ENCODE results near the gene LOXHD1.

LOXHD1 gene

DNA sequence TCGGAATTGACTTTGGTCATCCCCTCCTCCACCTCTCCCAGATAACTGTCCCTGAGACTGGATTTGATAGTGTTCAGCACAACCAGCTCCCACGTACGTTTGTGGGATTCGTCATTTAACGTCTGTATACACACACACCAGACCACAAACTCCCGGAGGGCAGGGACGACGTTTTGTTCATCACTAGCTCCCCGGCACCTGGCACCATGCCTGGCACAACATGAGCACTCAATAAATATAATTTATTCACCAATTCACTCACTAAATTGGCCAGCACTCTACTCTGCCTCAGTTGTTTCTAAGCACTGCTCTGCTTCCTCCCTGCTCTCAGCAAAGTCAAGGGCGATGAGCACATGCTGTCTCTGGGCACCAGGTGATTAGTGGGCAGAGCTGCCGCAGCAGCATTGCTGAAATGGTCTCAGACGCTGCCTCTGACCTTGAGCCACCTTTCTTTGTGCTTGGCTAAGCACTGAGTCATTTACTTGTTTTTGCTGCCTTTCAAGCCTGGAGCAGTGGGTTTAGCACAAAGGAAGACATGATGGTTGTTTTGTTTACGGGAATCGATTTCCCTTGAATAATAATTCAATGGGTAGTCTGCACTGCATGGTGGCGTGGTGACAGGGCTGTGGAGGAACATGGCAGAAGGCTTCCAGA, 19.3 kb upstream of the LOXHD1 start:
- no peak overlapping the region for H3K27ac ChIP-seq (replicated peaks)
- no peak for DNase-seq (ENCODE audit: low read depth in 1 of 2, low spot score in 1 of 2)
- peaks cover 3% of the 10 kb centered on the region for H3K27me3 ChIP-seq (ENCODE audit: insufficient read depth, poor library complexity, severe bottlenecking)
- TF ChIP-seq SPI1 (IDR thresholded peaks at IDR 0.05; ENCODE audit: borderline replicate concordance, low read depth) (no peak), POLR2AphosphoS5 (IDR thresholded peaks at IDR 0.05; ENCODE audit: low read depth) (no peak), GABPA (IDR thresholded peaks at IDR 0.05; ENCODE audit: low read depth) (no peak)
- TF ChIP-seq, protein P1, sequence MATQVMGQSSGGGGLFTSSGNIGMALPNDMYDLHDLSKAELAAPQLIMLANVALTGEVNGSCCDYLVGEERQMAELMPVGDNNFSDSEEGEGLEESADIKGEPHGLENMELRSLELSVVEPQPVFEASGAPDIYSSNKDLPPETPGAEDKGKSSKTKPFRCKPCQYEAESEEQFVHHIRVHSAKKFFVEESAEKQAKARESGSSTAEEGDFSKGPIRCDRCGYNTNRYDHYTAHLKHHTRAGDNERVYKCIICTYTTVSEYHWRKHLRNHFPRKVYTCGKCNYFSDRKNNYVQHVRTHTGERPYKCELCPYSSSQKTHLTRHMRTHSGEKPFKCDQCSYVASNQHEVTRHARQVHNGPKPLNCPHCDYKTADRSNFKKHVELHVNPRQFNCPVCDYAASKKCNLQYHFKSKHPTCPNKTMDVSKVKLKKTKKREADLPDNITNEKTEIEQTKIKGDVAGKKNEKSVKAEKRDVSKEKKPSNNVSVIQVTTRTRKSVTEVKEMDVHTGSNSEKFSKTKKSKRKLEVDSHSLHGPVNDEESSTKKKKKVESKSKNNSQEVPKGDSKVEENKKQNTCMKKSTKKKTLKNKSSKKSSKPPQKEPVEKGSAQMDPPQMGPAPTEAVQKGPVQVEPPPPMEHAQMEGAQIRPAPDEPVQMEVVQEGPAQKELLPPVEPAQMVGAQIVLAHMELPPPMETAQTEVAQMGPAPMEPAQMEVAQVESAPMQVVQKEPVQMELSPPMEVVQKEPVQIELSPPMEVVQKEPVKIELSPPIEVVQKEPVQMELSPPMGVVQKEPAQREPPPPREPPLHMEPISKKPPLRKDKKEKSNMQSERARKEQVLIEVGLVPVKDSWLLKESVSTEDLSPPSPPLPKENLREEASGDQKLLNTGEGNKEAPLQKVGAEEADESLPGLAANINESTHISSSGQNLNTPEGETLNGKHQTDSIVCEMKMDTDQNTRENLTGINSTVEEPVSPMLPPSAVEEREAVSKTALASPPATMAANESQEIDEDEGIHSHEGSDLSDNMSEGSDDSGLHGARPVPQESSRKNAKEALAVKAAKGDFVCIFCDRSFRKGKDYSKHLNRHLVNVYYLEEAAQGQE (IDR thresholded peaks at IDR 0.05; ENCODE audit: insufficient replicate concordance, low read depth): no peak
- TF ChIP-seq, protein P2, sequence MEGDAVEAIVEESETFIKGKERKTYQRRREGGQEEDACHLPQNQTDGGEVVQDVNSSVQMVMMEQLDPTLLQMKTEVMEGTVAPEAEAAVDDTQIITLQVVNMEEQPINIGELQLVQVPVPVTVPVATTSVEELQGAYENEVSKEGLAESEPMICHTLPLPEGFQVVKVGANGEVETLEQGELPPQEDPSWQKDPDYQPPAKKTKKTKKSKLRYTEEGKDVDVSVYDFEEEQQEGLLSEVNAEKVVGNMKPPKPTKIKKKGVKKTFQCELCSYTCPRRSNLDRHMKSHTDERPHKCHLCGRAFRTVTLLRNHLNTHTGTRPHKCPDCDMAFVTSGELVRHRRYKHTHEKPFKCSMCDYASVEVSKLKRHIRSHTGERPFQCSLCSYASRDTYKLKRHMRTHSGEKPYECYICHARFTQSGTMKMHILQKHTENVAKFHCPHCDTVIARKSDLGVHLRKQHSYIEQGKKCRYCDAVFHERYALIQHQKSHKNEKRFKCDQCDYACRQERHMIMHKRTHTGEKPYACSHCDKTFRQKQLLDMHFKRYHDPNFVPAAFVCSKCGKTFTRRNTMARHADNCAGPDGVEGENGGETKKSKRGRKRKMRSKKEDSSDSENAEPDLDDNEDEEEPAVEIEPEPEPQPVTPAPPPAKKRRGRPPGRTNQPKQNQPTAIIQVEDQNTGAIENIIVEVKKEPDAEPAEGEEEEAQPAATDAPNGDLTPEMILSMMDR (IDR thresholded peaks at IDR 0.05; ENCODE audit: insufficient read depth, low read length): no peak
- no peak overlapping the region for H3K4me3 ChIP-seq (replicated peaks; ENCODE audit: insufficient read depth, low read length)

DNA sequence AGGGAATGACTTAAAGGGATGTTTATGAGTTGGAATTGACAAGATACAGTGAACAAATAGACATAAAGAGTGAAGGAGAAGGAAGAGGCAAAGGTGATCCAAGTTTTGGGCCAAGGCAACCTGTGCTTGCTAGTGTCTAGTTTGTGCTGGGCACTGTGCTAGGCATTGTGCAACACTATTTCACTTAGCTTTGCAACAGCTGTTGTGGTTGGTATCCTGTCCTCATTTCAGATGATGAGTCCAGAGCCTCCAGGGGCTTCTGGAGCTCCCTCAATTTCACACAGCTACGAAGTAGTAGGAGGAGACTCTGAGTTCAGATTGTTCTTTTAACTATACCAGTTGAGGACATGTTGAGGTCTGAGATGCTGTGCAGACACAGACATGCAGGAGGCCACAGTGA, 18.1 kb upstream of the LOXHD1 start:
- H3K4me3 ChIP-seq (replicated peaks; ENCODE audit: insufficient read depth, low read length): no peak overlapping the region
- DNase-seq (ENCODE audit: low read depth in 1 of 2, low spot score in 1 of 2): no peak
- H3K27me3 ChIP-seq (ENCODE audit: insufficient read depth, poor library complexity, severe bottlenecking): peaks cover 5% of the 10 kb centered on the region
- no peak for TF ChIP-seq POLR2AphosphoS5 (IDR thresholded peaks at IDR 0.05; ENCODE audit: low read depth)
- no peak for TF ChIP-seq SPI1 (IDR thresholded peaks at IDR 0.05; ENCODE audit: borderline replicate concordance, low read depth)
- TF ChIP-seq, protein P1 (IDR thresholded peaks at IDR 0.05; ENCODE audit: insufficient replicate concordance, low read depth): no peak
- TF ChIP-seq, protein P2 (IDR thresholded peaks at IDR 0.05; ENCODE audit: insufficient read depth, low read length): no peak
- TF ChIP-seq GABPA (IDR thresholded peaks at IDR 0.05; ENCODE audit: low read depth): no peak
- no peak overlapping the region for H3K27ac ChIP-seq (replicated peaks)

DNA sequence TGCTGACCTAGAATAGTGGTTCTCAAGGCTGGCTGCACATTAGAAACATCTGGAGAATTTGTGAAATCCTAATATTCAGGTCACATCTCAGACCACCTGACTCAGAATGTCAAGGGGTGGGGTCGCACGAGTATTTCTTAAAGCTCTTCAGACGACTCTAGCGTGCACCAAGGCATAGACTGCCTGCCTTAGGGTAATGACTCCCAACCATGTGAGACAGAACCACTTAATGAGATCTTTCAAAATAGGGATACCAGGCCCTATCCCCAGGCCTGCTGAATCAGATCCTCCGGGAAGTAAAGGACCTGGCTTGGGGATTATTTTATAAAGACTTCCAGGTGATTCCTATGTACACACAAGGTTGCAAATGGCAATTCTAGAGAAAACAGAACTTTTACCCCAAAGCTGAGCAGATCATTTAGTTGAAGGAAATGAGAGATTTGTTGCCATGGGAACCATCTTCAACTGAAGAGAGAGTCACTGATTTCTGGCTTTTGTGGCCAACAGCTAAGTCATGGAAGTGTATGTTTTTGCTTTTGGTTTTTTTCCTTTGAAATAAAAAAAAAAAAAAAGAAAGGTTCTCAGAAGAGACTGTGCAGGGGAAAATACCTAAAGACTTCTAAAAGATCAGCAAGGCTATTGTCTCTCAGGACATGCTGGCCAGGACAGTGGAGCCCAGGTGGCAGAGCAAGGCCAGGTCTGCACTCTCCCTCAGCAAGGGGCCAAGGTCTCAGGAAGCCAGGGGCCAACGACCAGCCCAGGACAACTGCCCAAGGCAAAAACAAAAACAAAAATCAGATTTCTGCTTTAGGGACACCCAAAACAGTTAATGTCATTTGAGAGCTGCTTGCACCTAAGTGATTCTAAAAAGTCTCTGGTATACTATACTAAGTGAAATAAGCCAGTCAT, 15.3 kb upstream of the LOXHD1 start:
- DNase-seq (ENCODE audit: low read depth in 1 of 2, low spot score in 1 of 2): no peak
- TF ChIP-seq POLR2AphosphoS5 (IDR thresholded peaks at IDR 0.05; ENCODE audit: low read depth) (no peak), SPI1 (IDR thresholded peaks at IDR 0.05; ENCODE audit: borderline replicate concordance, low read depth) (no peak), GABPA (IDR thresholded peaks at IDR 0.05; ENCODE audit: low read depth) (no peak)
- TF ChIP-seq, protein P2 (IDR thresholded peaks at IDR 0.05; ENCODE audit: insufficient read depth, low read length): no peak
- TF ChIP-seq, protein P1 (IDR thresholded peaks at IDR 0.05; ENCODE audit: insufficient replicate concordance, low read depth): no peak
- peaks cover 5% of the 10 kb centered on the region for H3K27me3 ChIP-seq (ENCODE audit: insufficient read depth, poor library complexity, severe bottlenecking)
- no peak overlapping the region for H3K27ac ChIP-seq (replicated peaks)
- H3K4me3 ChIP-seq (replicated peaks; ENCODE audit: insufficient read depth, low read length): no peak overlapping the region
